GM12878 (cell line): ENCODE results near the gene UMAD1. TPM values are rescaled to one million over a fixed set of nuclear protein-coding genes. Genes with fewer than 3 reads are reported as not detected.

ENCODE experiments used
- CEBPZ ChIP-seq: fragments of 150-350 bp; IDR thresholded peaks from 2 replicates; pipeline ENCODE4 v1.6.1; 2016; ENCODE audit warnings: low read depth, low read length
- CHD2 ChIP-seq: IDR thresholded peaks from 2 replicates; pipeline ENCODE4 v1.6.1; 2011; ENCODE audit warnings: low read depth, low read length, improper control_type of control experiment, borderline replicate concordance
- FOXK2 ChIP-seq: fragments of 450-650 bp; IDR thresholded peaks from 2 replicates; pipeline ENCODE4 v1.6.1; 2017; ENCODE audit warnings: mild to moderate bottlenecking, moderate library complexity
- NFXL1 ChIP-seq: fragments of 450-650 bp; IDR thresholded peaks from 2 replicates; pipeline ENCODE4 v1.6.1; 2017; ENCODE audit warnings: antibody characterized with exemption, mild to moderate bottlenecking, borderline replicate concordance
- PAX5 ChIP-seq: IDR thresholded peaks from 2 replicates; pipeline ENCODE4 v1.6.1; 2011; ENCODE audit warnings: low read depth, low read length, borderline replicate concordance
- RBBP5 ChIP-seq: fragments of 200-600 bp; sonication (generic); conservative IDR thresholded peaks from 2 replicates; pipeline ENCODE4 v1.6.1; 2016
- REST ChIP-seq: IDR thresholded peaks from 2 replicates; pipeline ENCODE4 v1.6.1; 2012; ENCODE audit warnings: mild to moderate bottlenecking, low read depth, low read length
- SMAD5 ChIP-seq: IDR thresholded peaks from 2 replicates; pipeline ENCODE4 v1.6.1; 2016; ENCODE audit warnings: antibody characterized with exemption, low read depth
- SRF ChIP-seq, 2 experiments: IDR thresholded peaks; 2 replicates each; pipeline ENCODE4 v1.6.1; 2011; ENCODE audit warnings: low read depth in 2 of 2, low read length in 2 of 2, mild to moderate bottlenecking in 1 of 2, moderate library complexity in 1 of 2
- USF2 ChIP-seq: IDR thresholded peaks from 2 replicates; pipeline ENCODE4 v1.6.1; 2011; ENCODE audit warnings: low read depth, low read length, improper control_type of control experiment, borderline replicate concordance
- YBX1 ChIP-seq: fragments of 450-650 bp; IDR thresholded peaks from 2 replicates; pipeline ENCODE4 v1.6.1; 2016; ENCODE audit warnings: antibody characterized with exemption
- ZBTB4 ChIP-seq: fragments of 450-650 bp; formaldehyde crosslinking; IDR thresholded peaks from 2 replicates; pipeline ENCODE4 v1.4.0; 2022; ENCODE audit warnings: mild to moderate bottlenecking, moderate library complexity
- ZBTB40 ChIP-seq: fragments of 450-650 bp; IDR thresholded peaks from 2 replicates; pipeline ENCODE4 v1.6.1; 2016; ENCODE audit warnings: mild to moderate bottlenecking, moderate library complexity, borderline replicate concordance
- ZNF622 ChIP-seq: fragments of 450-650 bp; IDR thresholded peaks from 2 replicates; pipeline ENCODE4 v1.6.1; 2017; ENCODE audit warnings: mild to moderate bottlenecking, inconsistent platforms
- ZSCAN29 ChIP-seq: fragments of 450-650 bp; IDR thresholded peaks from 2 replicates; pipeline ENCODE4 v1.6.1; 2017; ENCODE audit warnings: mild to moderate bottlenecking, moderate library complexity
- polyA plus RNA-seq, 11 experiments: library from polyadenylated mRNA; depleted of rRNA in 4 of 11; unstranded in 6 of 11; stranded (reverse) in 5 of 11; fragments of >200 nt; fragmentation: Nextera tagmentation in 4 of 11; fragmentation: Illumina TruSeq in 1 of 11; extraction: Ambion mirVana in 4 of 11; extraction: Trizol in 1 of 11; gene quantifications; 1 replicate in 1 of 11; 2 replicates in 10 of 11; pipeline versions ENCODE4 v1.2.1 to v1.2.3, GENCODE V29; 2011 to 2016; ENCODE audit warnings: inconsistent platforms in 2 of 11, missing spikeins in 2 of 11, low read depth in 1 of 11
- total RNA-seq, 4 experiments: library from RNA; depleted of rRNA in 3 of 4; stranded (reverse); fragments of >200 nt in 3 of 4; fragmentation: Illumina TruSeq in 1 of 4; extraction: Trizol in 1 of 4; gene quantifications; 2 replicates each; pipeline versions ENCODE4 v1.2.1 to v1.2.3, GENCODE V29; 2013 to 2021

UMAD1 gene
- total and polyA plus RNA-seq, 10 of the 15 experiments (the other 5 are each of a cell fraction or from before 2014, with no cell fraction given), result 6.0 to 28.6 (median 9.3) TPM

GRCh38 chr7:7765422-7765821 is 124.9 kb downstream of the UMAD1 start (continued):
- no peak for TF ChIP-seq ZBTB40
- no peak for TF ChIP-seq SMAD5
- TF ChIP-seq USF2, result no peak
- TF ChIP-seq ZNF622, result no peak
- TF ChIP-seq ZBTB4 (CRISPR knock-in tag), result no peak
- no peak for TF ChIP-seq NFXL1
- TF ChIP-seq ZSCAN29, result no peak
- no peak for TF ChIP-seq CHD2
- no peak for TF ChIP-seq REST
- TF ChIP-seq YBX1, result no peak
- peak; percentile 55; the same call in 1 of the 2 replicates for TF ChIP-seq PAX5
- no peak for TF ChIP-seq RBBP5
- TF ChIP-seq FOXK2, result no peak
- TF ChIP-seq SRF (IDR thresholded peaks at IDR 0.05; ENCODE audit: low read depth in 2 of 2, low read length in 2 of 2), result 0 out of 4 replicates have a peak, but pooled peaks of 1 of the 2 experiments have one; percentile 33
- TF ChIP-seq CEBPZ, result no peak
